NCI-H1105 treated with DMSO at 0.1 percent for 48 hours (cell line): ENCODE measurements around the gene EEFSEC.

ENCODE experiments used
- DNase-seq: peaks from one replicate; lab custom pipeline; 2025; lab: John Stamatoyannopoulos, UW

EEFSEC gene

DNA sequence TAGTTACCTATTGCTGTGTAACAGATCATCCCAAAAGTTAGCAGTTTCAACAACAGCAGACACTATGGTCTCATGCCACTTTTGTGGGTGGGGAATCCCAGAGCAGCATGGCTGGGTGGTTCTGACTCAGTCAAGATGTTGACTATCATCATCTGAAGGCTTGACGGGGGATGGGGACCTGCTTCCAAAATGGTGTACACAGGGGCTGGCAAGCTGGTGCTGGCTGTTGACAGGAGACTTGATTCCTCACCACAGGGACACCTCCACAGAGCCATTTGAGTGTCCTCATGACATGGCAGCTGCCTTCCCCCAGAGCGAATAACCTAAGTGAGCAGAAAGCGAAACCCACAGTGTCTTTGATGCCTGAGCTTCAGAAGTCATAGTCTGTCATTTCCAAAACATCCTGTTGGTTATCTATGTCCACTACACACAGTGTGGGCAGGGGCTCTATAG lies 294.3 kb downstream of the EEFSEC start:
- DNase-seq, result no peak

- no peak for DNase-seq
Observed at GRCh38 chr3:128448491-128448890, 295.2 kb downstream of the EEFSEC start.

DNA sequence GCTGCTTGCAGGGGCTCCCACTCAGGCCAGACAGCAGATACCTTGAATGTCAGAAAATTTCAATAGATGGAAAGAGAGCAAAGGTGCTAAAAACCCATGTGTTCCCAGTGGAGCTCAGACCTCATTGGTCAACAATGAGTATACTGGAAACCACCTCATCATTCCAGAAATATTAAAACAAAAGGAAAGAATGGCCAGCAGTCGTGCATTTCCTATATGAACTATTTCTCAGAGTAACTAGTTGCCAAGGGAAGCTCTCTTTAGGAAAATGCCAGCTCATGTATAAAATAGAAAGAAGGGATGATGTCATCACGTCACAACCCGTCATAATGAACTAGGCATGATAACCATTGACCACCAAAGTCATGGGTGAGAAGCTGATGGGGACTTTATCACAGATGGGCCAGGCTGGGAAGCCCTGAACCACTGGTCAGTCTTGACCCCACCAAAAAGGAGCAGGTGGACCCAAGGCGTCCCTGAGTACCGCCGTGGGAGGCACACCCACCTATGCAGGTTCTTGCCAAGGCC lies 295.9 kb downstream of the EEFSEC start:
- DNase-seq, result no peak

GRCh38 chr3:128452120-128452519 lies 298.8 kb downstream of the EEFSEC start:
- DNase-seq, result no peak

DNA sequence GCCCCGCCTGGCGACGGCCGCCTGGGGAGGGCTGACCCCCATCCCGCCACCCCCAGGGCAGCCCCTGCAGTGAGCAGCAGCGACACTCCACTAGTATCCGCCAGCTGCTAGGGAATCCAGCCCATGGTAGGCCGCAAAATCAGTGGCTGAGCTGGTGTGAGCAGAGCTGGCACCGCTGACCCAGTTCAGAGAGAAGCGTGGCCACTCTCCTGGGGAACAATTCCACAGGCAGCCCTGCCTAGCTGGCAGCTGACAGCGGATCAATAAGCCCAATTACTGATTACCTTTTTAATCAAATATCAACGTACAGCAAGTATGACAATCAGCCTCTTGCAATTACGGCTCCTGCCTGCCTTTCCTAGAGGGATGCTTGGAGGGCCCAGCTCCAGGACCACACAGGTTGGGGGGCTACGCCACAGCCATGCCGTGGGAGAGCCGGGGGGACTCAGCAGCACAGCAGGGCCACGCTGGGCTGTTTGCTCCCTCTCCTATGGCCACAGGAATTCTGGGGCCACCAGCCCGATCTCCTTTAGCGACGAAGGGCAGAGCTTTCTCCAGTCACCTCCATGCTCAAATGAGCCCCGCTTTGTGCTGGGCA lies 299.5 kb downstream of the EEFSEC start:
- DNase-seq, result no peak

DNA sequence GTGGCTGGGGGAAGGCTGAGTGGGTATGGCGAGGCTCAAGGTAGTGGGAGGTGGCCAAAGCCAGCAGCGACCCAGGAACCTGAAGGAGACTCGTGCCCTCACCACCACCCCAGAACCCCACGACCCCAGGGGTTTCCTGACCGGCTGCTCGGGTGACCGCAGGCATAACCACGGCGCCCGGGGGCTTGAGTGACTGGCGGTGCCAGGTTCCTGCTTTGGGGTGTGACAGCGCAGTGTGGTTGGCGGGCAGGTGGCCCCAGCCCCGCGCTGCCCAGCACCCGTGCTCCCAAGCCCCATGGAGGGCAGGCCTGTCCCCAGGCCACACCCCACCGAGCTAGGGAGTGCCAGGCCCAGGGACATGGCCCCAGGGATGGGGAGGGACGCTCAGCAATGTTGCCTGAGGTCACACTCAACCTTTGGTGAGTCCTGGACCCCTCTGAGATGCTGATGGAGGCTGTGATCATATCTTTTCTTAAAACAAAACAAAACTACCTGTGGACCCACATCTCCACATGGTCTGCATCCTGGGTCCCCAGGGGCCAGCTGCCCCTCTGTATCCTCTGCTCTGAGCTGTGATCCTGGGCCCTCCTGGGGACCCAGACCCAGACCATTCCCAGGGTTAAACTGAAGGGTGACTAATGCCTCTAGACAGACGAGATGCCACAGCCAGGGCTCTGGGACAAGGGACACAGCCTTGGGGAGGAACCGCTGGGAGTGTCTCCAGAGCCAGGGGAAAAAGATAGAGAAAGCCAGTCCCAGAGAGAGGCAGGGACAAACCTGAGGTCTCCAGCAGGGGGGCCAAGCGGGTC lies 300.4 kb downstream of the EEFSEC start:
- DNase-seq, result no peak

- no peak for DNase-seq
Observed at GRCh38 chr3:128454310-128454618, 301.0 kb downstream of the EEFSEC start.

DNA sequence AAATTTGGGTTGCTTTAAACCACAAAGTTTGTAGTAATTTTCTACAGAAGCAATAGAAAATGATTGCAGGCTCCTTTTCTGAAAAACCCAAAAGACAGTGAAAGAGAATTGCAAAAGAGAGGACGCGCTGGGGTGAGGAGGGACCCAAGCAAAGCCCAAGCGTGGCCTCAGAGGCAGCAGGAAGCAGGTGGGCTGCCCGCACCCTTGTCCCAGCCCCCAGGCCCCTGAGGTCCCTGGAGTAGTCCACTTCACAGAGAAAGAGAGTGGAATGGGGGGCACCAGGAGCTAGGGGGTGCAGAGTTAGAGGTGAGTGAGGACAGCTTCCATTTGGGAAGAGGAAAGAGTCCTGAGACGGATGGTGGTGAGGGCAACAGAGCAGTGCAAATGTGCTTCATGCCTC lies 301.8 kb downstream of the EEFSEC start:
- DNase-seq, result no peak

DNA sequence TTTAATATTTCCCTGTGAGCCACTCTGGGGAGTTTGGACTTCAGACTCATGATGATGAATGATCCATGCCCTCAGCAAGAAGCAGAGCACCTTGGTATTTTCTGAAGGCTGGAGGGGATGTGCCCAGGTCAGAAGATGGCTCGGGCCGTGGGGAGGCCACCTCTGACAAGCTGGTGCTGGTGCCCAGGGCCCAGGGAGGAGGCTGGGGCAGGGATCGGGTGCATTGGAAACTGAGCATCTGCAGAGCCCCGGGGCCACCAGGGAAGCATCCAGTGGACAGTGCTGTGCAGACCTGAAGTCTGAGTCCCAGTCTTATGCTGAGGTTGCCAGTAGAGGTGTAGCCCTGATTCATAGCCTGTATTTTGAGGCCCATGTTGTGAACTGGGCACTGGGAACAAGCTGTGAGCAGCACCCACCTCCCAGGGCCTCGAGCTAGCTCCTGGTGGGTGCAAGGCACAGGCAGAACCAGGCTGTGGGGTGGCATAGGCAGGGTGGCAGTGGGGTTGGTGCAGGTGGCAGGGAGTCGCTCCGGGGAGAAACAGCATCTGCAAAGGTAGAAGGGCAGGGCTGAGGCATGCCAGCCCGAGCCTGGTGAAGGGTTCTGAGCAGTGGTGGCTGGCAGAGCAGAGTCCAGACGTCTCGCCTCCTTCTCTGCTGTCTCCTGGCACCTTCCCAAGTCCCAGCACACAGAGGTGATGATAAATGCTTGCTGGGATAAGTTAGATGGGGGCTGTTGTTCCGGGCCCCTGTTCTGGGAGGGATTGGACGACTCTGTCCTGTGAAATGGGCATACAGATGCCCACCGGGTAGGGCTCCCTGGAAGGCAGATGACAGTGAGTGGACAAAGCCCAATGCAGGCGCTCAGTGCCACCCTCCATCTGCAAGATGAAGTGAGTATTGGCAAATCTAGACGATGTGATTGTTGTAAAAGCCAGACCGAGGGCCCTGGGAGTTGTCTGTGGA lies 302.8 kb downstream of the EEFSEC start:
- no peak for DNase-seq

GRCh38 chr3:128456776-128457715 lies 303.8 kb downstream of the EEFSEC start:
- DNase-seq, result no peak

DNA sequence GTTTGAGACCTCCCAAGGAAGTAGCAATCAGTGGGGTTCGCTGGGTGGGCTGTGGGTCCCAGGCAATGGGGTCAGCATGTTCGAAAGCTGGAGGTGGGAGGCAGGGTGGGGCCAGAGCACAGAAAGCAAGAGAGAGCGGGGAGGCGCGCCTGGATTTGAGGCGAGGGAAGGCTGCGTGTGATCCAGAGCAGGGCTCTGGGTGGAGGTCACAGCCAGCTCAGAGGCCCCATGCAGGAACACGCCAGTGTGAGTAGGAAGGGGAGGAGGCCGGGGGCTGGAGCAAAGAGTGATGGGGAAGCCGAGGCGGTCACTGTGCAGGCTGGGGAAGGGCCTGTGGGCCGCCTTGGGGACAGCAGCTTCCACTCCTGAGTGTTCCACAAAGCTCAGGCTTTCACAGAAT lies 304.7 kb downstream of the EEFSEC start:
- DNase-seq, result no peak
